GM19395 (cell line): ENCODE measurements around the gene COL1A1.

ENCODE experiments used
- ATAC-seq: cut with Tn5 transposase; IDR thresholded peaks from one replicate; pipeline ENCODE4 v1.9.1; 2021; ENCODE audit warnings: mild to moderate bottlenecking, moderate library complexity; ENCODE audit not compliant: unreplicated experiment

Gene COL1A1

DNA sequence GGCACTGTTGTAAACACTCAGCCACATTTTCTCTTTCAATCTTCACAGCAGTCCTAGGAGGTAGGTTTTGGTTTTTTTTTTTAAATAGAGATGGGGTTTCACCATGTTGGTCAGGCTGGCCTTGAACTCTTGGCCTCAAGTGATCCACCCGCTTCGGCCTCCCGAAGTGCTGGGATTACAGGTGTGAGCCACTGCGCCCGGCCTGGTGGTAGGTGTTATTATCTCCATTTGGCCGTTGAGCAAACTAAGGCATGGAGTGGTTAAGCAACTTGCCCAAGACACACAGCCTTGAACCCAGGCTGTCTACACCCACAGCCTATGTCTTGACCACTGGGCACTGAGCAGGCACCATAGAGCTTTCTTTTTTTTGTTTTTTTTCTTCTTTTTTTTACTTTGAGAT, 27.0 kb downstream of the COL1A1 start:
- ATAC-seq, result no peak

DNA sequence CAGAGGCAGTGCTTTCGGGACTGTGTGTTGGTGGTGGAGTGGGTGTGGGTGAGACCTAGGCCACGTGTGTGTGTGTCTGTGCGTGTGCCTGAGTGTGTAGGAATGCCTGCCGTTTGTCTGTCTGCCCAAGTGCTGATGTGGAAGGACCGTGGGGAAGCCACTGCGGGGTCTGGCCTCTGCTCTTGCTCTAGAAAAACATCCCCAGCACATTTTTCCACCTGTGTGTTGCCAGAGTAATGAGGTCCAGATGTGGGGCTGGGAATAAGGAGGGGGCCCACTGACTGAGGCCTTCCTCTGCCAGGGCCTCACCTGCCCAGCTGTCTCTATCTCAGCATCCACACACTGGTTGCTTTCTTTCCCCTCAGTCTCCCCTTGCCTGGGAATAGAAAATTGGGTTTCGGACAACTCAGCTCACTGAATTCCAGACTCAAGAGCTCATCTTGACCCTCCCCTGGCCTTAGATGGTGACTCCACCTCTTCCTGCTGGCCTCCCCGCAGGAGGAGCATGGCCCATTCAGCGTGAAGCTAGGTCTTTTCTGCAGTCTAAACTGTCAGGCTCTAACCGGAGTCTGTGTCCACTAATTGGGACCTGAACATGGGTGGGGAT, 28.0 kb downstream of the COL1A1 start:
- ATAC-seq, result no peak

DNA sequence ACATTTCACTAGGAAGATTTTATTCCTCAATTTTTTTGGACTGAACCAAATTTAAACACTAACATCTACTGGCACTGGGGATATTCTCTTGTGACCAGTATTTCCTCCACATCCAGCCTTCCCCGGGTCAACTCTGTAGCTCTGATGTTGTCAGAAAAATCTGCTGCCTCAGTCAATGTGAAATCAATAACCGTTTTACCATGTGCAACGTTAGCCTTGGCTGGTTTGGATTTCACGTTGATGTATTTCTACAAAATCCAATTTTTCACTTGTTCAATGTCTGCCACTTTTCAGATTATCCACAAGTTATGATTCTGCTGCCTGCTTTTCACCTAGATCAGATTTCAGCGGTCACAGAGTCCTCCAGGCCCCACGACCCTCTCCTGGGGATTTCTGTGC, 28.5 kb downstream of the COL1A1 start:
- ATAC-seq, result no peak

DNA sequence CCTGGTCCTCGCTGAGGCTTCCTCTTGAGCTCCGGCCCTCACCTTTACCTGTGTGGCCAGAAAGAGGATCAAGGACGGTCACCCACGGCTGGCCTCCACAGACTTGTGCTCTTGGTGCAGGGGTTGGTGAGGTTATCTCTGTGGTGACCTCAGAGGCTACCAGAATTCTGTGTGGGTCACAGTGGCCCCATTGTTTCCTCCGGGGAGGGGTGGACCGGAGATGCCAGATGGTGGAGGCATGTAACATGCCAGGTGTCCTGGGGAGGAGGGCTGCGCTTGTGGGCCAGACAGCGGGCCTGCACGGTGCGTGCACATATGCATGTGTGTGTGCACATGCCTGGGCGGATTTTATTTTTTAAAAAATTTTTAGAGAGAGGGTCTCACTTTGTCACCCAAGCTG, 29.3 kb downstream of the COL1A1 start:
- no peak for ATAC-seq

DNA sequence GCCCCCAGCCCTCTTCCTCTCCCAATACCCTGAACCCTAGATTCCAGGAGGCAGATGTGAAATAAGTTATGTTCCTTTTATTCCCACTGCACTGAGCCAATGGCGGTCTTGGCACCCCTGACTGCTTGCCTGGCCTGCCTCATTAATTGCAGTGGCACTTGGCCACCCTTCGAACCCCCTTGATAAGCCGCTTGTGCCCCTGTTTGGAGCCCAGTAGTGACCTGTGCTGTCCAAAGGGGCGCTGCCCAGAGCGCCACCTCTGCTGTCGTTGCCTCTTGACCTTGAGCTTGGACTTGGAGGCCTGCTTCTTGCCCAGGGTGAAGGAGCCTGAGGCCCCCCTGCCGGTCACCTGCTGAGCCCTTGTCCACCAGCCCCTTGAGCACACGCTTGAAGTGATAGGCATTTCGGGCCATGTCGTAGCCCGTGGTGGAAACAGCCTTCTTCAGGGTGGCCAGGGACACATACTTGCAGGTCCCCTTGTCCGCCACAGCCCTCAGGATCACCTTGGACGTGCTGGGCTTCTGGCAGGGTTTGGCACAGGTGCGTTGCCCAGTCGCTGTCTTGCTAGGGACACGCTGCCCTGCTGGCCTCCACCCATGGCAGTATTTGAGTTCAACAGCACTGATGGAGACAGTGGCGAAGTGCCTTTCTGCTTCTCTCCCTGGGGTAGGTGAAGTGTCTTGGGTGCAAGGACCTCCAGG, 29.9 kb downstream of the COL1A1 start:
- ATAC-seq, result no peak

DNA sequence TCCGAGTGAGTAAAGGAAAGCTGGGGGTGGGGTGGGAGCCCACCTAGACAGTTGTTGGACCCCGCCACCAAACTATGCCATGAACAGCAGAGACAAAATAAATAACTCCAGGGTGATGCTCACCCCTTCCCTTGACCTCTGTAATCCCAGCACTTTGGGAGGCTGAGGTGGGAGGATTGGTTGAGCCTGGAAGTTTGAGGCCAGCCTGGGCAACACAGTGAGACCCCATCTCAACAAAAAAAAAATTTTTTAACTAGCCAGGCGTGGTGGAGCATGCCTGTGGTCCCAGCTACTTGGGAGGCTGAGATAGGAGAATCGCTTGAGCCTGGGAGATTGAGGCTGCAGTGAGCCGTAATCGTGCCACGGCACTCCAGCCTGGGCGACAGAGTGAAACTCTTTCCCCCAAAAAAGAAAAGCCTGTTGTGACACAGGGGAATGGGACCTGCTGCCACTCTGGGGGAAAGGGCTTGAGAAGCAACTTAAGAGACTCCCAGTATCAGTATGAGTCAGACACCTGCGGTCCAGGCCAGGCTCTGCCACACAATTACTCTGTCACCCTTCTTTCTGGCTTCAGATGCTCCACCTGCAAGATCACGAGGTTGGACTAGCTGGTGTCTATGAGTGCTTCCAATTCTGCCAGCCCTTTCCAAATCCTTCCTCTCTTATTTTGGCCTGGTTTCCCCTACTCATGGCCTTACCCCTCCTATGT, 30.6 kb downstream of the COL1A1 start:
- peak; percentile 71 for ATAC-seq

DNA sequence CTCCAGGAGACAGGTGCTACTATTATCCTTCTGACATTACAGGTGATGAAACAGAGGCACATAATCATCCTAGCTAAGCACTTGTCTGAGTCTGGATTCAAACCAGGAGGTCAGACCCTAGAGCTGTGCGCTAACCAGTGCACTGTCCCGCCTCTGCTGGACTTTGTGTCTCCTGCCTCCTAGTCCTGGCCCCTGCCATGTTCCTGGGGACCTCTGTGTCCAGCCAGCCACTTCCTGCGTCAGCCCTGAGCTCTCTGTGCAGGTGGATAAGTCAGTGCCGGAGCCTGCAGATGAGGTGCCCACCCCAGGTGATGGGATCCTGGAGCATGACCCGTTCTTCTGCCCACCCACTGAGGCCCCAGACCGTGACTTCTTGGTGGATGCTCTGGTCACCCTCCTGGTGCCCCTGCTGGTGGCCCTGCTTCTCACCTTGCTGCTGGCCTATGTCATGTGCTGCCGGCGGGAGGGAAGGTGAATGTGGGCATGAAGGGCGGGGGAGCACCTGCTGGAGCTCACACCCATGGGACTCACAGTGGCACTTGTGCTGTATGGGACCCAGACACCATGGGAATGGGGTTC, 31.5 kb downstream of the COL1A1 start:
- ATAC-seq, result no peak

DNA sequence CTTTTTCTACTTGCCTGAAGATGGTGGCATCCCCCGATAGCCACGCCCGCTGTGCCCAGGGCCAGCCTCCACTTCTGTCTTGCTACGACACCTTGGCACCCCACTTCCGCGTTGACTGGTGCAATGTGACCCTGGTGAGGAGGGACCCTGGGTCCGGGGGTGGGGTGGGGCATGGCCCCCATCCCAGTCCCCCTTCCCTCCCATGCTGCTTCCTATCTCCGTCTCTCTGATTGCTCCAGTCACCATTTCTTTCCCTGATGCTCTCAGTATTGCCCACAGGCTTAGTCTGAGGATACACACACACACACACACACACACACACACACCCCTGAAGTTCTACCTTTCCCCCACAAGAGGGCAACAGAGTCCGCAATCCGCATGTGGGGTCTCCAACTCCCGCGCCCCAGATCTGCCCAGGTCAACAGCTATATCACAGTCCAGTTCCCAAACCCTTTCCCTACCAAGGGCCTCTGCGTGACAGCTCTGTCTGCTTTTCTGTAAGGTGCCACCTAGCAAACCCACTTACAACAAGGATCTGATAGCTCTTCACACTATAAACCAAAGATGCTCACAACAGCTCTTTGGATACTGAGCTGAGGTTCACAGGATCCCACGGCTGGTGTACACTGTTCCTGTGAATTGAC, 32.2 kb downstream of the COL1A1 start:
- ATAC-seq, result no peak

DNA sequence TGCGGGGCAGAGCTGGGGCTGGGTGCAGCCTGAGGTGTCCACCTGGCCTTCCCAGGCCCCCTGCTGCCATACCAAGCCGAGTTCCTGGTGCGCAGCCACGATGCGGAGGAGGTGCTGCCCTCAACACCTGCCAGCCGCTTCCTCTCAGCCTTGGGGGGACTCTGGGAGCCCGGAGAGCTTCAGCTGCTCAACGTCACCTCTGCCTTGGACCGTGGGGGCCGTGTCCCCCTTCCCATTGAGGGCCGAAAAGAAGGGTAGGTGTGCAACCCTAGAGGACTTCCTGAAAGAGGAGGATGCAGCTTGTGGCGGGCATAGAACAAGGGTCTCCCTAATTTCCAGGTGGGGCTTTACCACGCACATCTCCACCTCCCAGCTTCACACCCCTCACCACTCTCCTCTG, 33.1 kb downstream of the COL1A1 start:
- no peak for ATAC-seq

DNA sequence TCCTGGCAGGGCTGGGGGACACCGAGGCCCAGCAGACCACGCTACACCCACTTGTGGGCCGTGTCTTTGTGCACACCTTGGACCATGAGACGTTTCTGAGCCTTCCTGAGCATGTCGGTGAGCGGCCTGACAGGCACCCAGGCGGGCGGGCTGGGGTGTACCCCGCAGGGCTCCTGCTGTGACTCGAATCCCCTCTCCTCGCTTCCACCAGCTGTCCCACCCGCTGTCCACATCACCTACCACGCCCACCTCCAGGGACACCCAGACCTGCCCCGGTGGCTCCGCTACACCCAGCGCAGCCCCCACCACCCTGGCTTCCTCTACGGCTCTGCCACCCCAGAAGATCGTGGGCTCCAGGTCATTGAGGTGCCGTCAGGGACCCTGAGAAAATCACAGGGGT, 34.1 kb downstream of the COL1A1 start:
- no peak for ATAC-seq

DNA sequence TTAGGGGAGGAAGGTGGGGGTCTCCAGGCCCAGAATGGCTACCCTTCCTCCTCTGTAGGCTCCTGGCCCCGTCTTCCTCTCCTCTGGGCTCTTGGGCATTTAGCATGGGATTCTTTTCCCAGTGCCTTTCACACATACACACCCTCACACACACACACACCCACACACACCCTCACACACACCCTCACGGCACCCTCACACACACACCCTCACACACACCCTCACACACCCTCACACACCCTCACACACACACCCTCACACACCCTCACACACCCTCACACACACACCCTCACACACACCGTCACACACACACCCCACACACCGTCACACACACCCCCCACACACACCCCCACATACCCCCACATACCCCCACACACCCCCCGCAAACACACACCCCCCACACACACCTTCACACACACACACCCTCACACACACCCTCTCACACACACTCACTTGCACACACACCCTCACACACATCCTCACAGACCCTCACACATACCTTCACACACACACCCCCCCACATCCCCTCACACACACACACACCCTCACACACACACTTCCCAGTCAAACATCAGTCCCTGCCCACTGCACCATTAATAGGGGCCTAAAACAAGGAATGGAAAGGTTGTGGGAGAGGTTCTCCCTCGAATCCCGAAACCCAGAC, 34.8 kb downstream of the COL1A1 start:
- ATAC-seq, result no peak

DNA sequence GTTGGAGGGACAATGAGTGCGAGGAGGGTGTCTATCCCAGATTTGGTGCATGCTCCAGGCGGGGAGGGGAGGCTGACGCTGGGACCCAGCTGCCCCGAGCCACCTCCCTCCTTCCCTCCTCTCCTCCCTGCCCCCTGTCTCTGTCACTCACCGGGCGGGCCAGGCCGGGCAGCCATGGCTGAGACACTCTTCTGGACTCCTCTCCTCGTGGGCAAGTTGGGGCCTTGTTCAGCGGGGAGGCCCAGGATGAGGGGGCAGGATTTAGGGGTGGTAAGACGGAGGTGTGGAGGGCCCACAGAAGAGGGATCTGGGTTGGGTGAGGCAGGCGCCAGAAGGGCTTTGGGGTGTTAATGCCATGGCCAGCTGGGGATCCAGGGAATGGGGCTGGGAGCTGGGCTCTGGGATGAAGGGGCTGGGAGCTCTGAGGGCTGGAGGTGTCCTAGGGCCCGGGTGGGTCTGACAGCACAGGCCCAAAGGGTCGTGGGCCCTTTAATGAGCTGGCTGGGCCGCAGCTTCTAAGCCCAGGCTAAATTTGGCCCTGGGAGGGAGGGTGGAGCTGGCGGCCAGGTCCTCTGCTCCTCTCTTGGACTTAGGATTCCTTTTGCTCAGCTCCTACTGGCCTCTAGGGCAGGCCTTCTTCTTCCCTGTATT, 35.4 kb downstream of the COL1A1 start, which contains the start of gene SGCA:
Gene SGCA, plus strand, starts transcription at position 139 of the 651 bp plus-strand sequence. Its CDS starts 36 bp downstream, at position 175.
- ATAC-seq, result no peak

DNA sequence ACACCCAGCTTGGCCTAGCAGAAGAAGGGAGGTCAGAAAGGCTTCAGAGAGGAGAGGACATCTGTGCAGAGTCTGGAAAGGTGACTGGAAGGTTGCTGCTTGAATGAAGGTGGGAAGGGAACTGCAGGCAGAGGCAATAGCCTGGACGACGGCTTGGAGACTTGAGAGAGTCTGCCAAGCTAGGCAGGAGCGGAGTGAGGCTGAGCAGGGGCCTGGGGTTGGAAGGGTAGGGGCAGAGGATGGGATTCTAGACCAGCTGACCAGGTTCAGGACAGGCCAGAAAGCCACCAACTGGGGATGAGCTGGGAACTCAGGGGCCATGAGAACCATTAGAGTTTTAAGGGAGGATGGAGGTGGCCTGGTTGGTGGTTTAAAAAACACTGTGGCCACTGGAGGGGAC, 36.0 kb downstream of the COL1A1 start:
- ATAC-seq, result no peak

DNA sequence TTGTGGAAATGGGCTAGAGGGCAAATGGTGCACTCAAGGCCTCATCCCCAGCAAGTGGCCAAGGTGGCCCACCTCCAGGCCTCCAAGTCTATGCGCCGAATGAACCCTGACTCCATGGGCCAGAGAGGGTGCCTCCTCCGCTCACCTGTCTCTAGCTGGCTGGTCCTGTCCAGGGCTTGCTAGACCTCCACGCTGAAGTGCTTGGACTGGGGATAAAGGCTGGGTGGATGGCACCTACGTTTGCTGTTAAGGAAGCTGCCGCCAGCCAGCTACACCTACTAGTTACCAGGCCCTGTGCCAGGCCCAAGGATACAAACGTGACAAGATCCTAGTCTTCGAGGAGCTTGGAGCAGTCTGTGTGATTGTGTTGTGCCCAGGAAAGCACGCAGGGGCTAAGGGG, 36.4 kb downstream of the COL1A1 start:
- no peak for ATAC-seq

DNA sequence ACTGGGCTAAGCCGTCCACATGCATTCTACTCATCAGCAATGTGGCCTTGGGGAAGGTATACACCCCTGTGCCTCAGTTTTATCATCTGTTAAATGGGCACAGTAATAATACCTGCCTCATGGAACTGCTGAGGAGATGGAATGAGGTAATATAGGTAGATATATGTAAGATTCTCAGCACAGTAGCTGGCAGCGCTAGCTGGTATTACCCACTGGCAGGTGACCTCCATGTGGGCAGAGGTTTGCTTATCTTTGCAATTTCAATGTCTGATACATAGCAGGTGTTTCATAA, 36.8 kb downstream of the COL1A1 start:
- no peak for ATAC-seq

DNA sequence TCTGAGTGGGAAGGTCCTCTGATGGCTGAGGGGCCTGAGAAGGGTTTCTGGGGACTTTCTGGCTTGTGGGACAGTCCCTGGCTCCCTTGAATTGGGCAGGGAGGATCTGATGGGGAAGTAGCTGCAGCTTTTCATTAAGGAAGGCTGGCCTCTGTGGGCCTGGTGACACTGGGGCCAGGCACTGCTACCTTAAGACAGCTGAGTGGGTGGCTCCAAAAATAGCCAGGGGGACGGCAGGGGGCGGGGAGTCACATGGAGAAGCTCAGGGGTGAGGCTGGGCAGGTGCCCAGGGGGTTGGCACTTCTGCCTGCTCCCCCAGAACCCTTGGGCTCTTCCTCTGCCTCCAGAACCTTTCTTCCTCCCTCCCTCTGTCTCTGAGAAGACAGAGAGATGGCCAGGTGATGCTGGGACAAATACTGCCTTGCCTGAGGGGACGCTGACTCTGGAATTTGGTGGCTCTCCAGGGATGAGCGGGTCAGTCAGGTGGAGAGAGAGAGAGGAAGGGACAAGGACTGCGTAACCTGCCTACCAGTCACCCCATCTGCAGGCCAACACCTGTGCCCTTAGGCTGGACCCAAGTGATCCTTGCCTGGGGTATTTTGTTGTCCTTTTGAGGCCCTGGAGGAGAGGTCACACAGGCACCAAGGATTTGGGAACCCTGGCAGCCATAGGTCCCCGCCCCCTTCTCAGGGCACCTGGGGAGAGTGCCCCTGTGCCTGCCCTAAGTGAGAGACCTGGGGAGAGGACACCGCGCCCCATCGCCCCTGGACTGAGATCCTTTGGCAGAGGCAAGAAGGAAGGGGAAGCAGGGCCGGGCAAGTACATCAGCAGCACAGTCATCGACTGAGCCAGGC, 37.4 kb downstream of the COL1A1 start:
- ATAC-seq, result no peak

DNA sequence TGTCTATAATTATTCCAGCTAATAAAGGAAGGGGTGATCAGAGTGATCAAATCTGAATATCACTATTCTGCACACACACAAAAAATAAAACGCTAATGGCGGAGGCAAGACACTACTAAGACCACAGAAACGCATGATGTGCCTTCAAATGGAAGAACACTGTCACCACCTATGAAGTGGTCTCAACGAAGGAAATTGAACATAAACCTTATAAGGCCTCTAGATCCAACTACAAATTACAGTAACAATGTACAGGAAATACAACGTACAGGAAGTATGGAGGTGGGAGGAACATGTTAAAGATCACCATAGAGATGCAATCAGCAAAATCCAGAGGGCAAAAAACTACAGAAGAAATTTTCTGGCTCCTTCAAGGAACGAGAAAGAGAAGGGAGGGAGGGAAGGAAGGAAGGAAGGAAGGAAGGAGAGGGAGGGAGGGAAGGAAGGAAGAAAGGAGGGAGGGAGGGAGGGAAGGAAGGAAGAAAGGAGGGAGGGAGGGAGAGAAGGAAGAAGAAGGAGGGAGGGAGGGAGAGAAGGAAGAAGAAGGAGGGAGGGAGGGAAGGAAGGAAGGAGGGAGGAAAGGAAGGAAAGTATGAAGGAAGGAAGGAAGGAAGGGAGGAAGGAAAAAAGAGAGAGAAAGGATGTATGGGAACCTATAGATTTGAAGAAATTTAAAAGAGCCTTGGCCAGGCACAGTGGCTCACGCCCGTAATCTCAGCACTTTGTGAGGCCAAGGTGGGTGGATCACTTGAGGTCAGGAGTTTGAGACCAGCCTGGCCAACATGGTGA, 38.8 kb downstream of the COL1A1 start:
- no peak for ATAC-seq

DNA sequence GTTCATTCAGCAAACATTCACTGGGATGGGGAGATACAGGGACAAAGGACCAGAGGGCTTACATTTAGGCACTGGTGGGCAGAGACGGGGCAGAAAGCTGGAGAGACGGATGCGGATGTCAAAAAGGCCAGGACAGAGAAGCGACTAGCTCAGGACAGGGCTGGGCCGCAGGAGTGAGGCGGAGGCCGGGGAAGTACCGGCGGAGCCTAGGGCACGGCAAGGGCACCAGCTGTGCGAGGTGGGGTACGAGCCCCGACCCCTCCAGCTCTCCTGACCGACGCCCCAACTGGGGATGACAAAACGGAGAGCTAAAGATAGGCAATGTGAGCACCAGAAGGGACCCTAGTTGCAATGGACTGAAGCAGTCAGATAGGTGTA, 39.5 kb downstream of the COL1A1 start:
- ATAC-seq, result no peak
